ENCODE results near the gene EXOC3. TPM values are rescaled to one million over a fixed set of nuclear protein-coding genes. Genes with fewer than 3 reads are reported as not detected.

Gene EXOC3
- total and polyA plus RNA-seq, 12 donors, result 29.0 to 44.7 (median 40.0) TPM

DNA sequence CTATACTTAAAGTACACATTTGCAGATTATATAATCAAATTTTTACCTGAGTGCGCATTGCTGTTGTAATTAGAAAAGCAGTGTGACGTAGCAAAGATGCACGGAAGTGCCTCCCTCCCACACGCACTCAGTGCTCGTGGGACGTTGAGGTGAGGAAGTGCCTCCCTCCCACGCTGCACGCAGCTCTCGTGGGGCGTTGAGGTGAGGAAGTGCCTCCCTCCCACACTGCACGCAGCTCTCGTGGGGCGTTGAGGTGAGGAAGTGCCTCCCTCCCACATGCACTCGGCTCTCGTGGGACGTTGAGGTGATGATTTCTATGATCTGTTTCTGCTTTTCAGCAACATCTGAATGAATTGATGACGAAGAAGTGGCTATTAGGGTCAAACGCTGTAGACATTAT lies 21.0 kb downstream of the EXOC3 start:
- intact Hi-C loops (cut with DNase I), result no loop called here
- ATAC-seq (no peak), DNase-seq (peak in 1 of 2 donors; percentile 3)
- TF ChIP-seq, protein P1, sequence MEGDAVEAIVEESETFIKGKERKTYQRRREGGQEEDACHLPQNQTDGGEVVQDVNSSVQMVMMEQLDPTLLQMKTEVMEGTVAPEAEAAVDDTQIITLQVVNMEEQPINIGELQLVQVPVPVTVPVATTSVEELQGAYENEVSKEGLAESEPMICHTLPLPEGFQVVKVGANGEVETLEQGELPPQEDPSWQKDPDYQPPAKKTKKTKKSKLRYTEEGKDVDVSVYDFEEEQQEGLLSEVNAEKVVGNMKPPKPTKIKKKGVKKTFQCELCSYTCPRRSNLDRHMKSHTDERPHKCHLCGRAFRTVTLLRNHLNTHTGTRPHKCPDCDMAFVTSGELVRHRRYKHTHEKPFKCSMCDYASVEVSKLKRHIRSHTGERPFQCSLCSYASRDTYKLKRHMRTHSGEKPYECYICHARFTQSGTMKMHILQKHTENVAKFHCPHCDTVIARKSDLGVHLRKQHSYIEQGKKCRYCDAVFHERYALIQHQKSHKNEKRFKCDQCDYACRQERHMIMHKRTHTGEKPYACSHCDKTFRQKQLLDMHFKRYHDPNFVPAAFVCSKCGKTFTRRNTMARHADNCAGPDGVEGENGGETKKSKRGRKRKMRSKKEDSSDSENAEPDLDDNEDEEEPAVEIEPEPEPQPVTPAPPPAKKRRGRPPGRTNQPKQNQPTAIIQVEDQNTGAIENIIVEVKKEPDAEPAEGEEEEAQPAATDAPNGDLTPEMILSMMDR (IDR thresholded peaks at IDR 0.05), result no peak
- Histone ChIP-seq H3K9me3 (no peaks in the 10 kb centered on the region), H3K4me3 (no peak overlapping the region), H3K36me3 (peaks cover 0 to 89% (median 26%) of the 10 kb centered on the region in 9 donors), H3K27ac (no peak overlapping the region), H3K27me3 (no peaks in the 10 kb centered on the region), H3K4me1 (no peaks in the 10 kb centered on the region)
- 70 to 74% methylated on average over 18 of the region's 18 CpGs for WGBS, 2 donors

DNA sequence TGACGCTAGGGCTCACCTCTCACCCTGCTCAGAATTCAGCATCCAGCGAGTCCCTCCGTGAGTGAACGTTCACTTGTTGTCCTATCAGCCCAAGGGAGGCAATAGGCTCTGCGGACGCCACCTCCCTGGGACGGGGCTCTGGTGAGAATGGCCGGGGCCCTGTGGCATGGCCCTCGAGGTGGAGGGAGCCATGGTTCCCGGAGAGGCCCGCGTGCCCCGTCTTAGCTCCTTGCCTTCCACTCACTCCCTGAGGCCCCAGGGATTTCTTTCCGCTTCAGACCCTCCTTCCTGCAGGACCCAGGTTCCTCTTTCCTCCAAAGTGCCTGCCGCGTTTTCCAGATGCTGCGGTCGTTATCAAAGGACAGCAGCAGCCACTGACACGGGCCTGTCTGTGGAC lies 21.5 kb downstream of the EXOC3 start:
- Histone ChIP-seq H3K27ac (no peak overlapping the region), H3K9me3 (no peaks in the 10 kb centered on the region), H3K4me1 (no peaks in the 10 kb centered on the region), H3K27me3 (no peaks in the 10 kb centered on the region), H3K36me3 (peaks cover 0 to 87% (median 22%) of the 10 kb centered on the region in 9 donors), H3K4me3 (no peak overlapping the region)
- no peak for DNase-seq
- TF ChIP-seq, protein P1 (IDR thresholded peaks at IDR 0.05), result no peak
- no peak for ATAC-seq
- WGBS, 2 donors, result 91 to 94% methylated on average over 19 of the region's 19 CpGs
- intact Hi-C loops (cut with DNase I), result no loop called here

DNA sequence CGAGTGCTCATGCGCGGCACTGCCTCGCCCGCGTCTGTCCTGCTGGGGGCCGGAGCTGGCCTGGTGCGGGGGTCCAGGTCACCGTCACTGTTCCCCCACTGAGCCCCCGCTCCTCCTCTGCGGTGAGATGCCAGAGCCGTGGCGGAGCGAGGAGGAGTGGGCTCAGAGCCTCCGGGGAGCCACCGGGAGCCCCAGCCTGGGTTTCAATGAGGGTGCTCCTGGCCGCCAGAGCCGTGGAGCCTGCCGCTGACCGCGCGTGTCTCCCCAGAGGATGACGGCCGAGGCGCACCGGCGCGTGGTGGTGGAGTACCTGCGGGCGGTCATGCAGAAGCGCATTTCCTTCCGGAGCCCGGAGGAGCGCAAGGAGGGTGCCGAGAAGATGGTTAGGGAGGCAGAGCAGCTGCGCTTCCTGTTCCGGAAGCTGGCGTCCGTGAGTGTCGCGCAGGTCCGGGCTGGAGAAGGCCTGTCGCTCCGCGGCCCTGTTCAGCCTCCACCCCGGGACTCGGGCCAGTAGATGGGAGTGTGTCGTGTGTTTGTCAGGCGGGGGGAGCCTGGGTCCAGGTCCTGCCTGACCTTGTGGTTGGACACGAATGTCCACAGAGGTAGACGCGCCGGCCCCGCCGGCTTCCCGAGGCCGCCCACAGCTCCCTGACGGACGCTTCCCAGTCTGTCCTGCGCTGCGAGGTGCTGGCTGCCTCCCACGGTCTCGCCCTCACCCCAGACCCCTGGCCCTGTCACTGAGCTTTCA lies 22.0 kb downstream of the EXOC3 start:
- DNase-seq (peak in 1 of 2 donors; percentile 9), ATAC-seq (peak in 4 of 8 donors; percentile 5 to 19 (median 12))
- intact Hi-C loops (cut with DNase I), result no loop called here
- H3K4me3 ChIP-seq, result no peak overlapping the region
- TF ChIP-seq, protein P1 (IDR thresholded peaks at IDR 0.05), result no peak
- no peaks in the 10 kb centered on the region for H3K27me3 ChIP-seq
- no peaks in the 10 kb centered on the region for H3K4me1 ChIP-seq
- H3K9me3 ChIP-seq, result no peaks in the 10 kb centered on the region
- 94% methylated on average over 60 to 63 of the region's 63 CpGs for WGBS, 2 donors
- H3K27ac ChIP-seq, result no peak overlapping the region
- peaks cover 0 to 86% (median 19%) of the 10 kb centered on the region in 9 donors for H3K36me3 ChIP-seq

DNA sequence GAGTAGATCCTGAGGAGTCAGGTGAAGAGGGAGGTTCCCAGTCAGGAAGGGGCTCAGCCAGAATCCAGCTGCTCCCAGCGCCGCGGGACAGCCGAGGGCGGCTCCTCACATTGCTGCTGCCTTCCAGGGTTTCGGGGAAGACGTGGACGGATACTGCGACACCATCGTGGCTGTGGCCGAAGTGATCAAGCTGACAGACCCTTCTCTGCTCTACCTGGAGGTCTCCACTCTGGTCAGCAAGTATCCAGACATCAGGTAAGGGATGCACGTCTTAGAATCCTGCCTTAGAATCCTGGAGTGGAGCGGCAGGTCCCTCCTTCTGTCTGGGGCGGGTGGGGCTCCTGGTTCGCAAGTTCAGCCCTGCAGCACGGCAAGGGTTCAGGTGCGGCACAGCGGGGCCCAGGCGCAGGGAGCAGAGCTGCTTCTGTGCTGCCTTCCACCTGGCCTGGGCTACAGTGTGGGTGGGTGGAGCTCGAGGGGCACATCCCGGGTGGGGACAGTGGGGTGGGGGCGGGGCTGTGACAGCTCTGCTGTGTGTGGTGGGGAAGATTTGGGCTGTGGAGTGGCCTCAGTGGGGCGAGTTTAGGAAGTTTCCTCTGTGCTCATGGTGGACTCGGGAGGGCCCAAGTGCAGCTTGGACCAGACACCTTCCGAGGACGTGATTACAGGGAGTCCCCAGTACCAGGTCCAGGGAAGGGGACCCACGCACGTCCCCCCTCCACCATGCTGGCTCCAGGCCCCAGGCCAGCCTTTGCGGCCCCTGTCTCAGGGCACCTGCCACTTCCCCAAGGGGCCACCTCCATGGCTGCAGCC lies 22.8 kb downstream of the EXOC3 start:
- no peak for ATAC-seq
- Histone ChIP-seq H3K4me1 (peaks cover 0 to 3% (median 0%) of the 10 kb centered on the region in 9 donors), H3K27ac (no peak overlapping the region), H3K27me3 (no peaks in the 10 kb centered on the region), H3K36me3 (peaks cover 0 to 82% (median 19%) of the 10 kb centered on the region in 9 donors), H3K9me3 (no peaks in the 10 kb centered on the region), H3K4me3 (no peak overlapping the region)
- 89% methylated on average over 29 of the region's 29 CpGs for WGBS, 2 donors
- intact Hi-C loops (cut with DNase I), result no loop called here
- TF ChIP-seq, protein P1 (IDR thresholded peaks at IDR 0.05), result no peak
- peak in 1 of 2 donors; percentile 10 for DNase-seq

Data from heart right ventricle (tissue), 16 donors.